HepG2 (cell line): ENCODE measurements around the gene SLC25A23. TPM values are rescaled to one million over a fixed set of nuclear protein-coding genes. Genes with fewer than 3 reads are reported as not detected.

Source experiments
- CHCHD3 ChIP-seq: sonication (generic); formaldehyde crosslinking; IDR thresholded peaks from 2 replicates; pipeline ENCODE4 v1.8.0; 2022; ENCODE audit warnings: mild to moderate bottlenecking, missing genetic modification reagents, moderate library complexity
- CSRNP1 ChIP-seq: sonication (generic); formaldehyde crosslinking; IDR thresholded peaks from 2 replicates; pipeline ENCODE4 v1.8.1; 2023; ENCODE audit warnings: mild to moderate bottlenecking, missing genetic modification reagents
- DRAP1 ChIP-seq: IDR thresholded peaks from 2 replicates; pipeline ENCODE4 v1.6.1; 2016; ENCODE audit warnings: missing genetic modification reagents, missing compliant biosample characterization
- EP300 ChIP-seq, 3 experiments: sonication (generic) in 1 of 3; formaldehyde crosslinking in 1 of 3; IDR thresholded peaks; 2 replicates each; pipeline versions ENCODE4 v1.5.1 to v1.6.1; 2011 to 2020; ENCODE audit warnings: low read depth in 2 of 3, low read length in 2 of 3, borderline replicate concordance in 1 of 3, improper control_type of control experiment in 1 of 3, mild to moderate bottlenecking in 1 of 3, missing genetic modification reagents in 1 of 3, moderate library complexity in 1 of 3
- FOXA3 ChIP-seq: IDR thresholded peaks from 2 replicates; pipeline ENCODE4 v1.6.1; 2016; ENCODE audit warnings: missing genetic modification reagents, missing compliant biosample characterization
- KDM5A ChIP-seq: fragments of 200-600 bp; sonication (generic); IDR thresholded peaks from 2 replicates; pipeline ENCODE4 v1.7.0; 2018; ENCODE audit warnings: antibody characterized with exemption, mild to moderate bottlenecking, low read length, borderline replicate concordance
- KLF9 ChIP-seq: IDR thresholded peaks from 2 replicates; pipeline ENCODE4 v1.6.1; 2016; ENCODE audit warnings: low read depth
- MTF2 ChIP-seq: sonication (generic); formaldehyde crosslinking; IDR thresholded peaks from 2 replicates; pipeline ENCODE4 v1.5.0; 2020; ENCODE audit warnings: missing genetic modification reagents, borderline replicate concordance
- NFKB2 ChIP-seq: sonication (generic); formaldehyde crosslinking; IDR thresholded peaks from 2 replicates; pipeline ENCODE4 v1.4.0; 2020; ENCODE audit warnings: missing genetic modification reagents, borderline replicate concordance
- NKX3-1 ChIP-seq: sonication (generic); formaldehyde crosslinking; IDR thresholded peaks from 2 replicates; pipeline ENCODE4 v1.5.0; 2020; ENCODE audit warnings: missing genetic modification reagents
- NPAS2 ChIP-seq: sonication (generic); formaldehyde crosslinking; IDR thresholded peaks from 2 replicates; pipeline ENCODE4 v1.8.0; 2022; ENCODE audit warnings: mild to moderate bottlenecking, missing genetic modification reagents, borderline replicate concordance
- TFE3 ChIP-seq: IDR thresholded peaks from 2 replicates; pipeline ENCODE4 v1.6.1; 2016
- THAP7 ChIP-seq: sonication (generic); formaldehyde crosslinking; IDR thresholded peaks from 2 replicates; pipeline ENCODE4 v1.8.1; 2023; ENCODE audit warnings: mild to moderate bottlenecking, missing genetic modification reagents
- ZFX ChIP-seq: sonication (generic); formaldehyde crosslinking; IDR thresholded peaks from 2 replicates; pipeline ENCODE4 v1.4.0; 2020; ENCODE audit warnings: mild to moderate bottlenecking, low read depth, missing genetic modification reagents, moderate library complexity
- ZFY ChIP-seq: sonication (generic); formaldehyde crosslinking; IDR thresholded peaks from 2 replicates; pipeline ENCODE4 v1.4.0; 2020; ENCODE audit warnings: missing genetic modification reagents
- ZMYM4 ChIP-seq: sonication (generic); formaldehyde crosslinking; IDR thresholded peaks from 2 replicates; pipeline ENCODE4 v1.8.1; 2023; ENCODE audit warnings: mild to moderate bottlenecking, missing genetic modification reagents
- ZNF264 ChIP-seq: sonication (generic); formaldehyde crosslinking; IDR thresholded peaks from 2 replicates; pipeline ENCODE4 v1.4.0; 2020; ENCODE audit warnings: missing genetic modification reagents
- ZNF317 ChIP-seq: sonication (generic); formaldehyde crosslinking; IDR thresholded peaks from 2 replicates; pipeline ENCODE4 v1.5.0; 2020; ENCODE audit warnings: mild to moderate bottlenecking, missing genetic modification reagents
- ZNF430 ChIP-seq: sonication (generic); formaldehyde crosslinking; IDR thresholded peaks from 2 replicates; pipeline ENCODE4 v1.9.0; 2021; ENCODE audit warnings: mild to moderate bottlenecking, missing genetic modification reagents
- ZNF580 ChIP-seq: IDR thresholded peaks from 2 replicates; pipeline ENCODE4 v1.6.1; 2016; ENCODE audit warnings: low read depth, borderline replicate concordance
- ZNF740 ChIP-seq: sonication (generic); formaldehyde crosslinking; IDR thresholded peaks from 2 replicates; pipeline ENCODE4 v1.4.0; 2020; ENCODE audit warnings: missing genetic modification reagents
- ZNF761 ChIP-seq: sonication (generic); formaldehyde crosslinking; conservative IDR thresholded peaks from 2 replicates; pipeline ENCODE4 v1.4.0; 2020; ENCODE audit warnings: mild to moderate bottlenecking, missing genetic modification reagents
- ZNF775 ChIP-seq: sonication (generic); formaldehyde crosslinking; IDR thresholded peaks from 2 replicates; pipeline ENCODE4 v1.4.0; 2020; ENCODE audit warnings: missing genetic modification reagents, mild to moderate bottlenecking, moderate library complexity, borderline replicate concordance
- polyA plus RNA-seq, 8 experiments: library from polyadenylated mRNA; depleted of rRNA in 3 of 8; stranded (reverse) in 7 of 8; unstranded in 1 of 8; fragments of >200 nt; fragmentation: Illumina TruSeq in 4 of 8; extraction: Trizol in 4 of 8; gene quantifications; 2 replicates each; pipeline versions ENCODE4 v1.2.1 to v1.2.3, GENCODE V29; 2011 to 2016; ENCODE audit warnings: low read depth in 4 of 8, missing spikeins in 1 of 8, mixed read lengths in 1 of 8; ENCODE audit not compliant: insufficient read depth in 1 of 8
- total RNA-seq, 5 experiments: library from RNA; depleted of rRNA; stranded (reverse); fragments of >200 nt; fragmentation: Illumina TruSeq; extraction: Trizol; gene quantifications; 2 replicates each; pipeline ENCODE4 v1.2.3, GENCODE V29; 2016; ENCODE audit warnings: low read depth in 1 of 5

SLC25A23 gene
- total and polyA plus RNA-seq, 2 of the 13 experiments (the other 11 are each of a cell fraction or from before 2014, with no cell fraction given), result 12.4 to 15.2 TPM

GRCh38 chr19:6460099-6460884, 700 bp upstream of the SLC25A23 start (continued):
- TF ChIP-seq THAP7 (CRISPR knock-in tag), result 0 out of 2 replicates have a peak, but pooled peaks have one; percentile 58
- TF ChIP-seq NPAS2 (CRISPR knock-in tag), result no peak
- TF ChIP-seq NFKB2, result peak; percentile 41; the same call in 1 of the 2 replicates
- peak; percentile 36; the same call in 1 of the 2 replicates for TF ChIP-seq KDM5A
- TF ChIP-seq ZNF430 (CRISPR knock-in tag), result 0 out of 2 replicates have a peak, but pooled peaks have one; percentile 37
- TF ChIP-seq DRAP1, result peak; percentile 72
- peak; percentile 58; the same call in 1 of the 2 replicates for TF ChIP-seq ZNF580 (CRISPR knock-in tag)
- TF ChIP-seq ZNF264 (CRISPR knock-in tag), result 0 out of 2 replicates have a peak, but pooled peaks have one; percentile 28
- 0 out of 2 replicates have a peak, but pooled peaks have one; percentile 81 for TF ChIP-seq ZNF761
- TF ChIP-seq ZNF775 (CRISPR knock-in tag), result 0 out of 2 replicates have a peak, but pooled peaks have one; percentile 69
- 0 out of 2 replicates have a peak, but pooled peaks have one; percentile 61 for TF ChIP-seq CSRNP1
- 0 out of 2 replicates have a peak, but pooled peaks have one; percentile 40 for TF ChIP-seq KLF9
- peak; percentile 36; the same call in 1 of the 2 replicates for TF ChIP-seq FOXA3
- TF ChIP-seq ZMYM4 (CRISPR knock-in tag), result peak; percentile 65; the same call in 1 of the 2 replicates
- peak; percentile 35; the same call in 1 of the 2 replicates for TF ChIP-seq MTF2 (CRISPR knock-in tag)
- no peak for TF ChIP-seq ZNF317 (CRISPR knock-in tag)
- TF ChIP-seq ZFX (CRISPR knock-in tag), result peak; percentile 82
- no peak for TF ChIP-seq CHCHD3 (CRISPR knock-in tag)
- peak; percentile 49; the same call in 1 of the 2 replicates for TF ChIP-seq NKX3-1 (CRISPR knock-in tag)
- TF ChIP-seq EP300 (IDR thresholded peaks at IDR 0.05; ENCODE audit: low read depth in 2 of 2, low read length in 2 of 2), result no peak
- 0 out of 2 replicates have a peak, but pooled peaks have one; percentile 48 for TF ChIP-seq EP300 (CRISPR knock-in tag; IDR thresholded peaks at IDR 0.05; ENCODE audit: borderline replicate concordance)
- peak; percentile 38; the same call in 1 of the 2 replicates for TF ChIP-seq TFE3 (CRISPR knock-in tag)
- TF ChIP-seq ZFY (CRISPR knock-in tag), result peak; percentile 51; the same call in 1 of the 2 replicates
- TF ChIP-seq ZNF740, result peak; percentile 58; the same call in 1 of the 2 replicates
